Activated CD4-positive, alpha-beta T cell treated with anti-CD3 and anti-CD28 coated beads, Interleukin-10, Interleukin-2, amounts not matched to agents 100 ng/mL and 50 ng/mL, durations not matched to agents 16 hours and 8 hours (primary cell): Measurements from ENCODE around the gene LRCOL1.

Source experiments
- DNase-seq: peaks from one replicate; pipeline ENCODE4 v3.0.0-alpha.2; 2020

LRCOL1 gene

GRCh38 chr12:132610051-132610759 is at the start of gene LRCOL1:
Gene LRCOL1, minus strand, starts transcription at chr12:132610582. Its CDS starts 4,331 bp downstream, at chr12:132606251.
- no peak for DNase-seq

- no peak for DNase-seq
These were observed 49.7 kb upstream of the LRCOL1 start for GRCh38 chr12:132660052-132660451.

GRCh38 chr12:132659146-132659545 is 48.8 kb upstream of the LRCOL1 start:
- DNase-seq = no peak

GRCh38 chr12:132658149-132658894 is 47.9 kb upstream of the LRCOL1 start:
- no peak for DNase-seq

- no peak for DNase-seq
These were observed 46.8 kb upstream of the LRCOL1 start for GRCh38 chr12:132657004-132657727.

- peak; percentile 38 for DNase-seq
These were observed 43.3 kb upstream of the LRCOL1 start for GRCh38 chr12:132653567-132654290.

- DNase-seq = no peak
These were observed 41.2 kb upstream of the LRCOL1 start for GRCh38 chr12:132651444-132652100.

- no peak for DNase-seq
These were observed 39.0 kb upstream of the LRCOL1 start for GRCh38 chr12:132649226-132649945.

- DNase-seq = no peak
These were observed 38.3 kb upstream of the LRCOL1 start for GRCh38 chr12:132648616-132649225.

GRCh38 chr12:132647858-132648257 is 37.5 kb upstream of the LRCOL1 start:
- no peak for DNase-seq

- peak; percentile 50 for DNase-seq
These were observed 36.5 kb upstream of the LRCOL1 start for GRCh38 chr12:132646850-132647249.

- no peak for DNase-seq
These were observed 32.8 kb upstream of the LRCOL1 start for GRCh38 chr12:132642846-132643835.

GRCh38 chr12:132641811-132642650 is 31.6 kb upstream of the LRCOL1 start:
- no peak for DNase-seq

- no peak for DNase-seq
These were observed 30.6 kb upstream of the LRCOL1 start for GRCh38 chr12:132640936-132641335.

- no peak for DNase-seq
These were observed 29.7 kb upstream of the LRCOL1 start for GRCh38 chr12:132639956-132640520.

GRCh38 chr12:132638541-132639408 is 28.4 kb upstream of the LRCOL1 start:
- peak; percentile 24 for DNase-seq

- DNase-seq = no peak
These were observed 27.4 kb upstream of the LRCOL1 start for GRCh38 chr12:132637811-132638210.
